Neural progenitor cell (in vitro differentiated cells): ENCODE results near the gene XIAP.

Experiments
- EZH2 ChIP-seq: fragments of 200-600 bp; sonication (generic); IDR thresholded peaks from 2 replicates; pipeline ENCODE4 v1.6.1; 2017; ENCODE audit warnings: antibody characterized with exemption, mild to moderate bottlenecking, moderate library complexity
- EZH2phosphoT487 ChIP-seq: fragments of 200-600 bp; sonication (generic); IDR thresholded peaks from 2 replicates; pipeline ENCODE4 v1.6.1; 2017; ENCODE audit warnings: antibody characterized with exemption
- TF ChIP-seq, protein P1 (sequence below): fragments of 200-600 bp; sonication (generic); IDR thresholded peaks from 2 replicates; pipeline ENCODE4 v1.5.1; 2017; ENCODE audit warnings: antibody characterized with exemption, mild to moderate bottlenecking

- TF ChIP-seq, protein P1, sequence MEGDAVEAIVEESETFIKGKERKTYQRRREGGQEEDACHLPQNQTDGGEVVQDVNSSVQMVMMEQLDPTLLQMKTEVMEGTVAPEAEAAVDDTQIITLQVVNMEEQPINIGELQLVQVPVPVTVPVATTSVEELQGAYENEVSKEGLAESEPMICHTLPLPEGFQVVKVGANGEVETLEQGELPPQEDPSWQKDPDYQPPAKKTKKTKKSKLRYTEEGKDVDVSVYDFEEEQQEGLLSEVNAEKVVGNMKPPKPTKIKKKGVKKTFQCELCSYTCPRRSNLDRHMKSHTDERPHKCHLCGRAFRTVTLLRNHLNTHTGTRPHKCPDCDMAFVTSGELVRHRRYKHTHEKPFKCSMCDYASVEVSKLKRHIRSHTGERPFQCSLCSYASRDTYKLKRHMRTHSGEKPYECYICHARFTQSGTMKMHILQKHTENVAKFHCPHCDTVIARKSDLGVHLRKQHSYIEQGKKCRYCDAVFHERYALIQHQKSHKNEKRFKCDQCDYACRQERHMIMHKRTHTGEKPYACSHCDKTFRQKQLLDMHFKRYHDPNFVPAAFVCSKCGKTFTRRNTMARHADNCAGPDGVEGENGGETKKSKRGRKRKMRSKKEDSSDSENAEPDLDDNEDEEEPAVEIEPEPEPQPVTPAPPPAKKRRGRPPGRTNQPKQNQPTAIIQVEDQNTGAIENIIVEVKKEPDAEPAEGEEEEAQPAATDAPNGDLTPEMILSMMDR = no peak
- TF ChIP-seq EZH2 (no peak), EZH2phosphoT487 (no peak)
Observed at GRCh38 chrX:123924186-123924585, 64.3 kb downstream of the XIAP start.
